GM21360 (cell line): ENCODE data around the gene ATP2A3.

Experiments used
- ATAC-seq: cut with Tn5 transposase; IDR thresholded peaks from one replicate; pipeline ENCODE4 v1.9.1; 2021; ENCODE audit warnings: mild to moderate bottlenecking, moderate library complexity; ENCODE audit not compliant: unreplicated experiment

ATP2A3 gene

DNA sequence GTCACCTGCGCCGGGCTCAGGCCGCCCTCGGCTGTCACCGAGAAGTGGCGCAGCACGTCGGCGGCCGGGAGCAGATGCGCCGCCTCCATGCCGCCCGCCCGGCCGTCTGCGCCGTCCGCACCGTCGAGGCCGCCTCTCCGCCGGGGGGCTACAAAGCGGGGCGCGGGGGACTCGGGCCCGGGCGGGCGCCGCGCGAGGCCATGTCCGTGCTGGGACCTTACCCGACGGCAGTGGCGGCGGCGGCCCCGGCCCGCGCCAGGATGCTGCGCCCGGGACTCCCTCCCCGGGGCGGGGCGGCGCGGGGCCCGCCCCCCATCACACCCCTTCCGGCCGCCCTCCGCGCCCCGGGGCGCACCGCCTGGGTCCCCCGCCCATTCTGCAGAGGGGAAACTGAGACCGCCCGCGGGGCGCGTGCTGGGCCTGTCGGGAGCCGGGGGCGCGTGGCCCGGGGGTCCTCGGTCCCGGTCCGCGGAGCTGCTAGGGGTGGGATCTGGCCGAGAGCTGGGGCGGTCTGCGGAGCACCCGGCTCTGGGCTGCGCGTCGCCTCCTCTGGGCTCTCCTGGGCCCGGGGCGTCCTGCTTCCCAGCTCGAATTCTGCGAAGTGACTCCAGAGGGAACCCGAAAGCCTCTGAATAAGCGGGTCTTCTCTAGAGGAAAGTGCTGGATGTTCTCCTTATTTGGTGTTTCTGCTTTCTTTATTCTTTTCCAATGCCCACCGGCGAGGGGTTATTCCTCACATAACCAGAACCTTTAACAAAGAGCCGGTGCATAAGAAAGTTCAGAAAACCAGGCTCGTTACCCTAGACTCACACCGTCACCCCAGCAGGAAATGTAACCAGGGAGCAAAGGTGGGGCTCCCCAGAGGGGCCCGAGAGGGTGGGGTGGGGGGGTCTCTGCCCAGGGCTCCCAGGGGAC is at the start of gene ATP2A3:
ATP2A3 (minus strand) TSS at position 235 of the 915 bp plus-strand sequence; CDS start at position 89, 146 bp downstream.
- peak; percentile 47 for ATAC-seq

DNA sequence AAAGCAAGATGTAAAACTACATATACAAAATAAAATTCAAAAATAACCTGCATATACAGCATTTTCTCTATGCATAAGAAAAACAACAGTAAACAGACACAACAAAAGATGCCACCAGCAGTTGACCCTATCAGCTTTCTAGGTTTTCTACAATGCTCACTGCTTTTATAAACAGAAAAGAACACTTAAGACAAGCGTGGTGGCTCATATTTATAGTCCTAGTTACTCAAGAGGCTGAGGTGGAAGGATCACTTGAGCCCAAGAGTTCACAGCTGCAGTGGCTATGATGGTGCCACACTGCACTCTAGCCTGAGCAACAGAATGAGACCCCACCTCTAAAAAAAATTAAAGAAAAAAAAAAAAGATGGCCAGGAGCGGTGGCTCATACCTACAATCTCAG is 46.5 kb upstream of the ATP2A3 start:
- no peak for ATAC-seq

DNA sequence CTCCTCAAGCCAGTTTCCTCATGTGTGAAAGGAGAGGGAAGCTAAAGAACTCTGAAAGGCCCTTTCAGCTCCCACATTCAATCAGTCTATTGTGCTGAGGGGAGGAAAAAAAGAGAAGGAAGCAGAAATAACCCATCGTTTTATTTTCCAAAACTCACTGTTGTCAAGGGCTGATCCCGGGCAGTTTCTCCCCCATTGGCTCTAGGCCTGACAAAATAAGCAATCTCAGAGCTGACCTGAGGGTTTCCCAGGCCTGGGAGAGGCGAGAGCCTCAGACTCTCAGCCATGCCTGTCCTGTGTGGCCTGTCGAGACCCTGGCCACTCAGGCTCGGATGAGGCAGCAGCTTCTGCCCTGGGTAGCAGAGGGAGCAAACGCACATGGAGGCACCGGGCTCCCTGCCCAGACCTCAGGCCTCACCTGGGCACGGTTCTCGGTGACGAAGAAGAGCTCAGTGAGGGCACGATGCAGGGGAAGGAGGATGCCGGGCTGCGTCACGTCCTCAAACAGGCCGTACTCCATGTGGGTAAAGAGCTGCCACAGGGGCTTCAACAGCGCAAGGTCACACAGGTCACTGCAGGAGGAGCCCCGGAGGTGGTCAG is 45.0 kb upstream of the ATP2A3 start:
- ATAC-seq, result no peak

DNA sequence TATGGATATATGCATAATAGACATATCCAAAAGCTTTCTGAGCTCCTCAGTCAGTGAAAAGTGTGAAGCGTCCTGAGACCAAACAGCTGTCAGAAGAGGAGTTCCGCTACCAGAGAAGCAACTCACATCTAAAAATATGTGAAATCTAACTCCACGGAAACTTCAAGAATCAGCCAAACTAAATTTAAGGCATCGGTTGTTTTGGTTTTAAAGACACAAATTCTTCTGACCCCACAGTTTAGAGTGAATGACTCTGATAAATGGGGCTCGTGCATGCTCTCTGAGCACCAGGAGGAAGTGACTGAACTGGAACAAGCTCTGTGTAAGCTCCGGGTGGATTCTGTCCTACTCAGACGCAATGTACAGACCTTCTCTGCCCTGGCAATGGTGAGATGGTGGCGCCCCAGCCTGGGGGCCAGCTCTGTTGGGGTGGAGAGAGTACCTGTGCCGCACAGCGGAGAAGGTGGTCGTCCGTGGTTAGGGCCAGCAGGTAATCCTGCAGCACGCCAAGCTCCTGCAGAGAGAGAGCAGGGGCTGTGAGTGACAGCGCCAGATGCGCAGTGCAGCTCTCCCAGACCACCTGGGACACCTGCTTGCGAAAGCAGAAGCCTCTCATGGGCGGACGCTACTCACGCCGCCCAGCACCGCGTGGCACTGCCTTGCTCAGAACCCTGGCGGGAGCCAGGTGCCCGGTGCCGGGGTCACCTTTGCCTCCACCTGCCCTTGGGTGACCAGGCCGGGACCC is 44.4 kb upstream of the ATP2A3 start:
- ATAC-seq, result no peak

DNA sequence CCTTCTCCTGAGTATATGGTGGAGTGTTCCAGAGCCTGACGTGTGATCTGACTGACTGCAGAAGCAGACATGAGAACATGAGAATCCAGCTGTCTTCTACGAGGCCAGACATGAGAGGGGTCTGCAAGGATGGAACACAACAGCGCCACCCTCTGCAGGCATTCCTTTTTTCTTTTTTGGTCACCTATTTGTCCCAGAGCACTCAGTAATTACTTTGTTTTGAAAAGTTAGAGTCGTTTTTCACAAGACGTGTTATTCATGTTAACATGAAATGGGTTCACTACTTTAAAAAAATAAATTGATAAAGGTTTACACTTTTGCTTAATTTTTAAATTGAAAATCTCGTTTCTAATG is 43.8 kb upstream of the ATP2A3 start:
- ATAC-seq, result no peak

DNA sequence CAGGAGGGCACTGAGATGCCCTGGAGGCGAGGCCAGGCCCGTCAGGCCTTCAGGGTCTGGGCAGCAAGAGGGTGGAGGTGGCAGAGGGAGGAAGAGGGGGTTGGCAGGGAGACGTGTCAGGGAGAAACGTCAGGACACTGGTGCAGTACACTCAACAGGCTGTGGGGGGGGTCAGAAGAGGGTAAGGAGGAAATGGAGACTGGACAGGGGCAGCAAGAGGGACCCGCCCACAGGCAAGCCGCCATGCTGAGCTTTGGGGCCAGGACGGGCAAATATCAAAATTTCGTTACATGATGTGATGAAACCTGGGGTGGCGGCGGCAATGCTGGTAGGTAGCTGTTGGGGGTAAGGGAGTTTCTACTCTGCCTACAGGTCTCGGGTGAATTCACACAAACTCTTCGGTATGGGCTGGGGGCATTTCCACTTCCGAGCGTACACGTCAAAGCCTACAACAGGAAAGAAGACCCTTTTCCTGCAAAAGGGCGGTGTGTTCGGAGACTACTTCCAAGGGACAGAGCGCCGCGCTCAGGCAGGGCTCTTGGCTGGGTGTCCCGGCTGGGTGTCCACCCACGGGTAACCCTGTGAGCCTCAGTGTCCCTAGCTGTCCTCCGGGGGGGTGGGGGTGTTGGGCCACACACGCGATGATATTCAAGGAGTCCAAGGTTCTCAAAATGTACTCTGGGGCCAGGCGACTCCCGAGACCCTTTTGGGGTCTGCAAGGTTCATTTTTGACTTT is 43.3 kb upstream of the ATP2A3 start:
- ATAC-seq, result no peak

DNA sequence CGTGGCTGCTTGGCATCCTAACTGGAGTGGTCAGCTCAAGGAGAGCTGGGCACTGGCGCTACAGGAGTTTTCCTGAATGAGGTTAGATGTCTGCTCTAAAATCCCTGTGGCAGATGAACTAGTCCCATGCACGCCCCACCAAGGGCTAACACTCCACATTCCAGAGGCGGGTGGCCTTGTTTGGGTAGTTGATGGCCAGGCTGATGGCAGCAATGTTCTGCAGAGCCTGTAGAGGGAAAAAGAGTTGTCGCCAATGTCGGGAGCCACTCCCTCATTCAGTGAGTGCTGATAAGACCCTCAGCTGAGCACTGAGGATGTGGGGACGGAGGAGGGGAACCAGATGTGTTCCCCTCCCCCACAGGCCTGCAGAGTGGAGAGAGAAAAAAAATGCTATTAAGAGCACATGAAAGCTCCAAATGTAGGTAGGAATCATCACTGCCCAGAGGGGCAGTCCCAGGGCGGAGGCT is 42.5 kb upstream of the ATP2A3 start:
- no peak for ATAC-seq

DNA sequence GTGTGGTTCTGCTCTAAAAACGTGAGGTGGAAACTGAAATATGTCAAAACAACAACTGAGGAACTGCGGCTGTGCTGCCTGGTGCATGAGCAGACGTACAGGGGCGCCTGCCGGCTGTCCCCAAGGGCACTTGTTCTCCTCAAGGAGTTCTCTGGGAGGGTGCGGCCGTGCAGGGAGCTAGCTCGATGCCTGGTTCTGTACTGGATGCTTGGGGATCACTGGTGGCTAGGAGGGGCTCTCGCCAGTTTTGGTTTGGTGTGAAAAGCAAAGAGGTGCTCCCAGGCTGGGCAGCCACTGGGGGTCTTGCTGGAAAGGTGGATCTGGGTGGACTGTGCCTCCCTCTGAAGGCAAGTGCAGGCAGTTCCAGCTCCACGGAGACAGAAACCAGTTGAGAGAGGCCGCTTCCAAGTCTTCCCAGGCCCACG is 41.9 kb upstream of the ATP2A3 start:
- ATAC-seq, result no peak

DNA sequence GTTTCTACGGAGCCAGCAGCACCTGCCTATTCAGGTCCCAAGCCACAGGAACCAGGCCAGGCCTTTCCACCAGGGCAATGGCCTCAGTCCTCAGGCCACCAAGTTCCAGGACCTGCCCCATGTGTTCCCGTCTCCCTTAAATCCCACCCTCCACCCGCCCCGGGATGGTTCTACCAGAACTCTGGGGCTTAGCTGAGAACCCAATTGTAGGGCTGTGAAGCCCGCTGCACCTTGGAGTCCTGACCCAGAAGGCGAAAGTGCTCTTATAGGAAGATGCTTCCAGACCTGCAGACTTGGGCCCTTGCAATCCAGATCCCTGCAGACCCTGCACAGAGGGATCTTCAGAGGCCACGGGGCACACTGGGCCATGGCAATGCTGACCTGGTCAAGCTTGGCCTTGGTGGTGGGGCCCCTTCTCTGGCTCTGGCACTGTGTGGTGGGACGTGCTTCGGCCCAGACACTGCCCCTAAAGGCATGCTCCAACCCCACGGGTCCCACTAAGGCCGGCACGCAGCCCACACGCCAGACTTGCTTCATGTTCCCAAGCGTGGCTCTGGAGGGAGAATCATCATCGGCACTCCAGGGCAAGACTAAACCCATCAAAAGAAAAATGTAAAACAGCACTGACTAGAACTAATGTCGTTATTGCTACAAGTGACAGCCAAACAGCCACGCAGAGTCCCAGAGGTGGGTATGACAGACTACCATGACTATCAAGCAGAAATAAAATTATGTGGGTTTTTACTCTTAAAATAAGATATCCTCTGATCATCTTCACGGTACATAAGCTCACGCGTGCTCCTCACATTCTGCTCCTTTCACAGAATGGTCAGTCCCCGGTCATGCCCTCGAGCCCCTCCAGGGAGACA is 41.3 kb upstream of the ATP2A3 start:
- no peak for ATAC-seq

DNA sequence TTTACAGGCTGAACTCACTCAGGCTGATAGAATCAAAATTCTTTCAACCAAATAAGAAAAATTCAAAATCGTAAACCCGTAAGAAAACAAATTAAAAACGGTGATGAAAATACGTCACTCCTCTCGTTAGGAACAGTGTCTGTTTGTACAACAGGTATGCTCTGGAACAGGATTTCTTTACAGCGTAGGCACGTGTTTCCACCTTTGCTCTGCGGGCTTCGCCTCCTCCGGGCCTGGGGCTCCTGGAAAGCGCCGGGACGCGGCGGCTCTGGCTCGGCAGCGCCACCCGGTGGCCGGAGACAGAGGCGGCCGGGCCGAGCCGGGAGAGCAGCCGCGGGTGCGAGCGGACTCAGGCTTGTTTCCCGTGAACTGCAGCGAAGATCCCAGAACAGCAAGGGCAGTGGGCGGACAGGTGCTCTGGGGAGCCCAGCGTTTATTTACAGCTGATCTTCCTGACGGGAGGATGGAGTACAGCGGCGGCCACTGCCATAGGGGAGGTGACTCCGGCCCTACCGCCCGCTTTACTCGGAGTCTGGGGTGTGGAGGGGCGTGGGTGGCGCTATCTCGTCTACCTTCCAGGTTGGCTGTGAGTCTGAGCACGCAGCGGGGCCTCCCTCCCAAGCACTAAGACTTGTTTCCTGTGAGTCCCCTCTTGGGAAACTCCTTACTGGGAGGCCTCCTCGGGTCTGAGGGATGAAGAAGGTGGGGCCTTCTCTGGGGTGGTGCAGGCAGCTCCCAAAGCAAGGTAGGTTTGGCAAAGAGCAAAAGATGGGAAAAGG is 40.5 kb upstream of the ATP2A3 start:
- ATAC-seq, result no peak

DNA sequence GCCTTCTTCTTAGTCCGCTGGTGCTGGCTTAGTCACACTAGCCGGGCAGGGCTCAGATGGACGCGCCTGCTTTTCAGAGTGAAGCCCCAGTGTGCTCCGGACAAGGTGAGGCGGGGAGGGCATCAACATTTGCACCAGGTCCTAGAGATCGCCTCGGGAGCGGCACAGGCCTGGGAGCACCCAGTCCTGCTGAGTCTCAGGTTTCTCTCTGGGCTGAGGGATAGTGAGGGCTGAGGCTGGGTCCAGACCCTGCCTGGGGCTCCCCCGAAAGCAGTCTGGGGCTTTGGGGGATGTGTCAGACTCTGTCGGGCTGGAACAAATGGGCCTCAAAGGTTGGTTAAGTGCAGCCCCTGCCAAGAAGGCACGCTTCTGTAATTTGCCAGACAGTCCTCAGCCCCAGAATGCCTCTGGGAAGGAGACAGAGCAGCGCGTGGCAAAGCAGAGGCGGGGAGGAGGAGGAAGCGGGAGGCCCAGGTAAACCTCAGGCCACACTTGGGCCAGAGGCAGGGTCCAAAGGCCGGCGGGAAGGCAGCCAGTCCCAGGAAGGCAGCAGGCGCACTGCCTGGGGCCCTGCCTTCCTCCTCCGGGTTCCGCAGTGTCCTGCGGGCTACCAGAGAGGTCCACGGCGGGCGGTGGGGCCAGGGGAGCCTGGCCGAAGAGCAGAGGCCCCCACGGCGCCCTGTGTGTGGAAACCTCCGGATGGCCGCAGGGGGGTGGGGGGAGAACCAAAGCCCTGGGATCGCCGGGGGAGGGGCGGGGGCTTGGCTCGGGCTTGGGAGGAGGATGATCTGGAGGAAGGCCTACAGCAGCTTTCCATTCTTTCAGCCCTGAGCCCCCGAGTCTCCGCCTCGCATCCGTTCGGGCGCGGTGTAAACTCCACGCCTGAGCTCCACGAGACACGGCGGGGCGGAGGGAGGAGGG is 39.5 kb upstream of the ATP2A3 start:
- no peak for ATAC-seq

DNA sequence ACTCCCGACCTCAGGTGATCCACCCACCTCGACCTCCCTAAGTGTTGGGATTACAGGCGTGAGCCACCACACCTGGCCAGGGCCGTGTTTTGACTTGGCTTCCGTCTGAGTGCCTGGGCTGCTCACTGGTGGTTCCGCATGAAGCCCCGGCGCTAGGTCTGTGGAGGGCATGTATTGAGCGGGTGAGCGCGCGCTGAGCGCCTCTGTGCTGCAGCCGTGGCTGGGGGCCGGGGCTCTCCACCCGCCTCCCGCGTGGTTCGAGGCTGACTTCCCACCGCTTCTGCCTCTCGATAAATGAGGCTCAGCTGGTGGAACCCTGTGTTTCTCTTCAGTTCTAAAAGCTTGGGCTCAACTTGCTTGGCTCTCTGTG is 38.9 kb upstream of the ATP2A3 start:
- ATAC-seq, result no peak

DNA sequence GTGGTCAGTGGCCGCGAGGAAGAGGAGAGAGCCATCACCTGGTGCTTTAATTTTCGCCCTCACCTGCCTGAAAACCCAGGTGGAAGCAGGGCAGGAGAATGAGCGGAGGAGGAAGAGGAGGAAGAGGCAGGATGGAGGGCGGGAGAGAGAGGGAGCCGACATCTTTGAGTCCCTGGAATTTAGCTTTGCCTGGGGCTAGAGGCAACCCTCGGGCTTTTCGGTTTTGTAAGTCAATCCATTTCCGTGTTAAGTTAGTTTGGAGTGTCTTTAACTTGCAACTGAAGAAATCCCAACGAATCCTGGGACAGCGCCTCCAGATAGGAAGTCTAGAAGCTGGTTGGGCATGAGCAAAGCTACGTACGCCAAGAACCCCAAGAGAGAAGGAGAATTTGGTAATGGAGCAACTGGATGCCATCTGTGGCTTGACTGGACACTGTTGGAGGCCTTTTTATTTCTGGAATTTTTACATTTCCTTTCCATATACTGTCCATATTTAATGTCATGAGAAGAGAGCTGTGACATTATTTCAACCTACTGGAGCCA is 36.9 kb upstream of the ATP2A3 start:
- no peak for ATAC-seq

DNA sequence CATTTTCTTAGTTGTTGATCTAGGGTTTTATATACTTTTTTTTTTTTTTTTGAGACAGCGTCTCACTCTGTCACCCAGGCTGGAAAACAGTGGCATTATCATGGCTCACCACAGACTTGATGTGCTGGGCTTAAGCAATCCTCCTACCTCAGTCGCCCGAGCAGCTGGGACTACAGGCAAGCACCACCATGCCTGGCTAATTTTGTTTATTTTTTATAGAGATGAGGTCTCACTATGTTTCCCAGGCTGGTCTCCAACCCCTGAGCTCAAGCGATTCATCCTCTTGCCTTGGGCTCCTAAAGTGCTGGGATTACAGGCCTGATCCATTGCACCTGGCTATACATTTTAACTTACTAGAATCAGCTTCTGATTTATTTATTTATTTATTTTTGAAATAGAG is 34.2 kb upstream of the ATP2A3 start:
- no peak for ATAC-seq

DNA sequence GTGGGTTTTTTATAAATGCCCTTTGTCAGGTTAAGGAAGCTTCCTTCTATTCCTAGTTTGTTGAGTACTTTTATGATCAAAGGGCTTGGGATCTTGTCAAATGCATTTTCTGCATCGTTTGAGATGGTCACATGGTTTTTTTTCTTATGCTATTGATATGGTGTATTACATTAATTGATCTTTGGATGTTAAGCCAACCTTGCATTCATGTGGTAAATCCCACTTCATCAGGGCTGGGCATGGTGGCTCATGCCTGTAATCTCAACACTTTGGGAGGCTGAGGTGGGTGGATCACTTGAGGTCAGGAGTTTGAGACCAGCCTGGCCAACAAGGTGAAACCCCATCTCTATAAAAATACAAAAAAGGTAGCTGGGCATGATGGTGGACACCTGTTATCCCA is 30.8 kb upstream of the ATP2A3 start:
- no peak for ATAC-seq

DNA sequence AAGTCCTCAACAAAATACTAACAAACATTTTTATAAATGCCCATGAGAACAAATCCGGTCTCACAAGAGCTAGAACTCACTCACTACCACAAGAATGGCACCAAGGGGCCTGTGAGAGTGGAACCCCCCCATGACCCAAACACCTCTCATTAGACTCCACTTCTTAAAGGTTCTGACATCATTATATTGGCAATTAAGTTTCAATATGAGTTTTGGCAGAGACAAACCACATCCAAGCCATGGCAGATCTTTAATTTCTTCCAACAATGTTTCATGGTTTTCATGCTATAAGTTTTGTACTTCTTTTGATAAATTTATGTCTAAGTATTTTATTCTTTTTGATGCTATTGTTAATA is 30.0 kb upstream of the ATP2A3 start:
- no peak for ATAC-seq

DNA sequence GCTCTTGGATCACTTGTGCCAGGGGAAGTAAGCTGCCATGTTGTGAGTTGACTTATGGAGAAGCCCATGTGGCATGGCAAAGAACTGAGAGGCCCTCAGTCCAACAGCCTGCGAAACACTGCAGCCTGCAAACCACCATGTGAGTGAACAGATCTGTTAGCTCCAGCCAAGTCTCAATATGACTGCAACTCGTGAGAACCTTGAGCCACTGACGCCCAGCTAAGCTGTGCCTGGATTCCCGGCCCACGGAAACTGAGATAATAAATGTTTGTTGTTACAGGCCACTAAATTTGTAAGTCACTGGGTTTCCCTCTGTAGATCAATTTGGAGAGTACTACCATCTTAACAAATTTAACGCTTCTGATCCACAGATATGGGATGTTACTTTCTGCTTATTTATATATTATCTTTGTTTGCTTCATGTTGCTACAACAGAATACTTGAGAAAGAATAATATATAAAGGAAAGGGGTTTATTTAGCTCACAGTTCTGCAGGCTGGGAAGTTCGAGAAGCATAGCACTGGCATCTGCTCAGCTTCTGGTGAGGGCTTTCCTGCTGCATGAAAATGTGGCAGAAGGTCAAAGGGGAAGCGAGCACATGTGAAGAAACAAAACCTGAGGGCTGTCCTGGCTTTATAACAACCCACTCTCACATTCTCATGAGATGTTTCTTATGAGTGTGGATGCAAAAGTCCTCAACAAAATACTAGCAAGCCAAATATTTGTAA is 29.4 kb upstream of the ATP2A3 start:
- no peak for ATAC-seq
